HEK293 (cell line): ENCODE data around the gene RINL.

Experiments
- CTCF ChIA-PET: fragments of 350-600 bp; formaldehyde crosslinking; extraction: SDS; loops from one replicate; lab custom pipeline; 2021; ENCODE audit warnings: antibody characterized with exemption; lab: Yijun Ruan, JAX
- POLR2A ChIA-PET: fragments of 300-600 bp; formaldehyde crosslinking; extraction: SDS; loops from one replicate; lab custom pipeline; 2020; ENCODE audit warnings: antibody characterized with exemption, inconsistent platforms; lab: Yijun Ruan, JAX
- H3K27ac ChIP-seq: fragments of 200-500 bp; sonication (Bioruptor generic); 2 replicates; pipeline ENCODE4 v1.5.1; 2014; ENCODE audit warnings: low read depth, low read length, control low read depth, inconsistent platforms; ENCODE audit errors: extremely low read depth
- H3K36me3 ChIP-seq, 2 experiments: fragments of 200-500 bp in 1 of 2; sonication (Bioruptor generic) in 1 of 2; 1 replicate in 1 of 2; 2 replicates in 1 of 2; pipeline ENCODE4 v1.5.1; 2014 to 2017; ENCODE audit warnings: inconsistent platforms in 2 of 2, low read length in 2 of 2; ENCODE audit not compliant: control insufficient read depth in 2 of 2, insufficient read depth in 1 of 2
- H3K4me1 ChIP-seq: fragments of 200-500 bp; sonication (Bioruptor generic); 2 replicates; pipeline ENCODE4 v1.5.1; 2014; ENCODE audit warnings: mild to moderate bottlenecking, low read length, inconsistent platforms; ENCODE audit not compliant: control insufficient read depth, insufficient read depth
- H3K4me3 ChIP-seq: 2 replicates; pipeline ENCODE4 v1.5.1; 2011; ENCODE audit warnings: low read depth, mild to moderate bottlenecking, control low read depth, low read length, moderate library complexity
- H3K9me3 ChIP-seq: fragments of 200-500 bp; sonication (Bioruptor generic); 2 replicates; pipeline ENCODE4 v1.5.1; 2014; ENCODE audit warnings: low read depth, low read length, inconsistent platforms; ENCODE audit not compliant: control insufficient read depth, insufficient read depth
- BCL6B ChIP-seq: fragments of 450-650 bp; formaldehyde crosslinking; IDR thresholded peaks from 2 replicates; pipeline ENCODE4 v1.5.1; 2017; ENCODE audit warnings: missing biosample characterization, missing genetic modification characterization
- GLI4 ChIP-seq: fragments of 450-650 bp; formaldehyde crosslinking; IDR thresholded peaks from 2 replicates; pipeline ENCODE4 v1.5.1; 2016; ENCODE audit warnings: missing biosample characterization, missing genetic modification characterization
- YY2 ChIP-seq: fragments of 450-650 bp; formaldehyde crosslinking; IDR thresholded peaks from 2 replicates; pipeline ENCODE4 v1.5.1; 2016; ENCODE audit warnings: missing biosample characterization, missing genetic modification characterization
- ZBTB6 ChIP-seq: fragments of 450-650 bp; formaldehyde crosslinking; IDR thresholded peaks from 2 replicates; pipeline ENCODE4 v1.5.1; 2017; ENCODE audit warnings: missing biosample characterization, missing genetic modification characterization
- ZFHX2 ChIP-seq: fragments of 450-650 bp; formaldehyde crosslinking; conservative IDR thresholded peaks from 2 replicates; pipeline ENCODE4 v1.5.1; 2016; ENCODE audit warnings: missing biosample characterization, missing genetic modification characterization
- ZNF121 ChIP-seq: fragments of 450-650 bp; formaldehyde crosslinking; IDR thresholded peaks from 2 replicates; pipeline ENCODE4 v1.5.1; 2016; ENCODE audit warnings: missing biosample characterization, missing genetic modification characterization
- ZNF335 ChIP-seq: fragments of 450-650 bp; formaldehyde crosslinking; conservative IDR thresholded peaks from 2 replicates; pipeline ENCODE4 v1.5.1; 2016; ENCODE audit warnings: missing biosample characterization, missing genetic modification characterization
- ZNF341 ChIP-seq: fragments of 450-650 bp; formaldehyde crosslinking; IDR thresholded peaks from 2 replicates; pipeline ENCODE4; 2016; ENCODE audit warnings: low read depth, missing biosample characterization, missing genetic modification characterization
- ZNF362 ChIP-seq: fragments of 450-650 bp; formaldehyde crosslinking; IDR thresholded peaks from 2 replicates; pipeline ENCODE4 v1.5.1; 2016; ENCODE audit warnings: missing biosample characterization, missing genetic modification characterization
- ZNF423 ChIP-seq: fragments of 450-650 bp; formaldehyde crosslinking; IDR thresholded peaks from 2 replicates; pipeline ENCODE4 v1.5.1; 2016; ENCODE audit warnings: missing biosample characterization, missing genetic modification characterization
- ZNF473 ChIP-seq: fragments of 450-650 bp; formaldehyde crosslinking; IDR thresholded peaks from 2 replicates; pipeline ENCODE4 v1.5.1; 2017; ENCODE audit warnings: missing biosample characterization, missing genetic modification characterization
- ZNF501 ChIP-seq: fragments of 450-650 bp; formaldehyde crosslinking; IDR thresholded peaks from 2 replicates; pipeline ENCODE4 v1.5.1; 2016; ENCODE audit warnings: missing biosample characterization, missing genetic modification characterization
- ZNF571 ChIP-seq: fragments of 450-650 bp; formaldehyde crosslinking; IDR thresholded peaks from 2 replicates; pipeline ENCODE4 v1.5.0; 2017; ENCODE audit warnings: missing biosample characterization, missing genetic modification characterization
- ZSCAN16 ChIP-seq: fragments of 450-650 bp; formaldehyde crosslinking; IDR thresholded peaks from 2 replicates; pipeline ENCODE4 v1.5.1; 2016; ENCODE audit warnings: missing biosample characterization, missing genetic modification characterization
- ZSCAN30 ChIP-seq: fragments of 450-650 bp; IDR thresholded peaks from 2 replicates; pipeline ENCODE4 v1.5.1; 2018; ENCODE audit warnings: missing biosample characterization, mild to moderate bottlenecking, missing genetic modification characterization, moderate library complexity
- TF ChIP-seq, protein P1 (sequence below): fragments of 450-650 bp; formaldehyde crosslinking; IDR thresholded peaks from 2 replicates; pipeline ENCODE4 v1.5.1; 2016; ENCODE audit warnings: missing biosample characterization, missing genetic modification characterization
- TF ChIP-seq, protein P2 (sequence below): fragments of 450-650 bp; formaldehyde crosslinking; IDR thresholded peaks from 2 replicates; pipeline ENCODE4 v1.5.1; 2016; ENCODE audit warnings: missing biosample characterization, missing genetic modification characterization
- TF ChIP-seq, protein P3 (sequence below): fragments of 450-650 bp; formaldehyde crosslinking; IDR thresholded peaks from 2 replicates; pipeline ENCODE4 v1.5.1; 2016; ENCODE audit warnings: missing biosample characterization, missing genetic modification characterization
- TF ChIP-seq, protein P4 (sequence below): fragments of 450-650 bp; formaldehyde crosslinking; IDR thresholded peaks from 2 replicates; pipeline ENCODE4 v1.5.1; 2016; ENCODE audit warnings: missing biosample characterization, missing genetic modification characterization, low read depth

The RINL gene

DNA sequence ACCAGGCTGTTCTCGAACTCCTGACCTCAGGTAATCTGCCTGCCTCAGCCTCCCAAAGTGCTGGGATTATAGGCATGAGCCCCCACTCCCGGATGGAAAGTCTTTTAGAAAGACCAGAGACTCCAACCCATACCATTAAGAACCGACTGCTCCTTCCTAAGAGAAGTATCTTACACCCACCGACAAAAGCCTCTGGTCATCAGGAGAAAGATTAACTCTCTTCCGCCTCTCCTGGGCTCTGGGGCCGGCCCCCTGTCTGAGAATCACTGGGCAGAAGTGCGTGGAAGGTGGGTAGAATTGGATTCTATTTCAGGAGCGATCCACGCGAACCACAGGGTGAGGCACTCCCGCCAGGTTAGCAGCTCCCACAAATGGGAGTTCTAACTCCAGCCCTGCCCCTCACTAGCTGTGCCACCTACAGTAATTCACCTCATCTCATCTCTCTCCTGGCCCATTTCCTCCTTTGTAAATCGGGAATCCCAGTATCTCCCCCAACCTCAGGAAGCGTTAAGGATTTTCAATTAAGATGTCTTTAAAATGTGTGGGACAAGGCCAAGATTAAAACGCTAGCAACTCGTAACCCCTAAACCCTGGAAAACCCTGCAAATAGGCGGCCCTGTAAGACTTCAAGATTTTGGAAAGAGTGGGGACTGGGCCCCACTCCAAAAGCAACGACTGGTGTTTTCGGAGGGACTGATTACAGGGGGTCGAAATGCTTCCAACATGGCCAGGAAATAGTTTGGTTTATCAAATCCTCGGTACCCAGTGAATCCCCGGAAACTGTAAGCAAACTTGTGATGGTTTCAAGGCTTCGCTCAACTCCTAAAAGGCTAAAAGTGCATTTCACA is 29.6 kb downstream of the RINL start (continued):
- TF ChIP-seq, protein P1, sequence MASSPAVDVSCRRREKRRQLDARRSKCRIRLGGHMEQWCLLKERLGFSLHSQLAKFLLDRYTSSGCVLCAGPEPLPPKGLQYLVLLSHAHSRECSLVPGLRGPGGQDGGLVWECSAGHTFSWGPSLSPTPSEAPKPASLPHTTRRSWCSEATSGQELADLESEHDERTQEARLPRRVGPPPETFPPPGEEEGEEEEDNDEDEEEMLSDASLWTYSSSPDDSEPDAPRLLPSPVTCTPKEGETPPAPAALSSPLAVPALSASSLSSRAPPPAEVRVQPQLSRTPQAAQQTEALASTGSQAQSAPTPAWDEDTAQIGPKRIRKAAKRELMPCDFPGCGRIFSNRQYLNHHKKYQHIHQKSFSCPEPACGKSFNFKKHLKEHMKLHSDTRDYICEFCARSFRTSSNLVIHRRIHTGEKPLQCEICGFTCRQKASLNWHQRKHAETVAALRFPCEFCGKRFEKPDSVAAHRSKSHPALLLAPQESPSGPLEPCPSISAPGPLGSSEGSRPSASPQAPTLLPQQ (tag by site-specific recombination), result no peak
- TF ChIP-seq ZNF341 (tag by site-specific recombination), result no peak

DNA sequence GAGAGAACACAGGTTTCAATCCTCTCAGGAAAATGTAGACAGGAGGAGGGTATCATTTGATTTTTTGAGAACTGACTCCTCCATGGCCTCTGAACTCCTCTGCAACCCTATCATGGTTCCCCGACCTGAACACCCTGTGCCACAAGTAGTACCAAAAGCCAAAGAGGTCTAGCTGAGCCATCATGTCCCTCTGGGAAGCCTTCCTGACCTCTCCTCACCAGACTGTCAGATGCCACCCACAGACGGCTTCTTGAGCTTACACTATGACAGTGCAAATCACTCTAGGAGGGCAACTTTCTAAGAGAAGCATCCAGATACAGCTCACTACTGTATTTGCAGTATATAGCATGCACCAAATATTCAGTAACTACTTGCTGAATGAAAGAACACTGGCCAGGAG is 32.0 kb downstream of the RINL start:
- H3K27ac ChIP-seq, result peak overlapping the region; percentile 61; the same call in 1 of the 2 replicates
- peaks cover 26% of the 10 kb centered on the region for H3K4me1 ChIP-seq
- ChIA-PET POLR2A (interaction anchor here (1.4 to 6.4 kb wide), 3 partner anchors 13 to 130 kb away, joined by 3 to 159 read pairs (median 4); partner anchors contain the start of genes ECH1 and FBXO17), CTCF (interaction anchor here (0.9 to 2.8 kb wide), 3 partner anchors 41 to 120 kb away, joined by 3 to 16 read pairs (median 3); partner anchors contain the start of genes MRPS12 and SARS2)
- no peaks in the 10 kb centered on the region for H3K9me3 ChIP-seq
- no peak for TF ChIP-seq ZNF335 (tag by site-specific recombination)
- TF ChIP-seq ZNF362, result no peak
- TF ChIP-seq YY2 (tag by site-specific recombination), result no peak
- TF ChIP-seq ZNF501 (tag by site-specific recombination), result no peak
- TF ChIP-seq GLI4 (tag by site-specific recombination), result no peak
- TF ChIP-seq ZNF473 (tag by site-specific recombination), result no peak
- no peak for TF ChIP-seq ZFHX2 (tag by site-specific recombination)
- no peak for TF ChIP-seq ZSCAN30 (tag by site-specific recombination)
- no peak for TF ChIP-seq ZSCAN16 (tag by site-specific recombination)
- no peak for TF ChIP-seq ZNF423 (tag by site-specific recombination)
- TF ChIP-seq BCL6B (tag by site-specific recombination), result no peak
- no peak for TF ChIP-seq ZBTB6
- TF ChIP-seq, protein P2, sequence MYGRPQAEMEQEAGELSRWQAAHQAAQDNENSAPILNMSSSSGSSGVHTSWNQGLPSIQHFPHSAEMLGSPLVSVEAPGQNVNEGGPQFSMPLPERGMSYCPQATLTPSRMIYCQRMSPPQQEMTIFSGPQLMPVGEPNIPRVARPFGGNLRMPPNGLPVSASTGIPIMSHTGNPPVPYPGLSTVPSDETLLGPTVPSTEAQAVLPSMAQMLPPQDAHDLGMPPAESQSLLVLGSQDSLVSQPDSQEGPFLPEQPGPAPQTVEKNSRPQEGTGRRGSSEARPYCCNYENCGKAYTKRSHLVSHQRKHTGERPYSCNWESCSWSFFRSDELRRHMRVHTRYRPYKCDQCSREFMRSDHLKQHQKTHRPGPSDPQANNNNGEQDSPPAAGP (tag by site-specific recombination), result no peak
- TF ChIP-seq, protein P3, sequence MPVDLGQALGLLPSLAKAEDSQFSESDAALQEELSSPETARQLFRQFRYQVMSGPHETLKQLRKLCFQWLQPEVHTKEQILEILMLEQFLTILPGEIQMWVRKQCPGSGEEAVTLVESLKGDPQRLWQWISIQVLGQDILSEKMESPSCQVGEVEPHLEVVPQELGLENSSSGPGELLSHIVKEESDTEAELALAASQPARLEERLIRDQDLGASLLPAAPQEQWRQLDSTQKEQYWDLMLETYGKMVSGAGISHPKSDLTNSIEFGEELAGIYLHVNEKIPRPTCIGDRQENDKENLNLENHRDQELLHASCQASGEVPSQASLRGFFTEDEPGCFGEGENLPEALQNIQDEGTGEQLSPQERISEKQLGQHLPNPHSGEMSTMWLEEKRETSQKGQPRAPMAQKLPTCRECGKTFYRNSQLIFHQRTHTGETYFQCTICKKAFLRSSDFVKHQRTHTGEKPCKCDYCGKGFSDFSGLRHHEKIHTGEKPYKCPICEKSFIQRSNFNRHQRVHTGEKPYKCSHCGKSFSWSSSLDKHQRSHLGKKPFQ (tag by site-specific recombination), result no peak
- TF ChIP-seq, protein P4, sequence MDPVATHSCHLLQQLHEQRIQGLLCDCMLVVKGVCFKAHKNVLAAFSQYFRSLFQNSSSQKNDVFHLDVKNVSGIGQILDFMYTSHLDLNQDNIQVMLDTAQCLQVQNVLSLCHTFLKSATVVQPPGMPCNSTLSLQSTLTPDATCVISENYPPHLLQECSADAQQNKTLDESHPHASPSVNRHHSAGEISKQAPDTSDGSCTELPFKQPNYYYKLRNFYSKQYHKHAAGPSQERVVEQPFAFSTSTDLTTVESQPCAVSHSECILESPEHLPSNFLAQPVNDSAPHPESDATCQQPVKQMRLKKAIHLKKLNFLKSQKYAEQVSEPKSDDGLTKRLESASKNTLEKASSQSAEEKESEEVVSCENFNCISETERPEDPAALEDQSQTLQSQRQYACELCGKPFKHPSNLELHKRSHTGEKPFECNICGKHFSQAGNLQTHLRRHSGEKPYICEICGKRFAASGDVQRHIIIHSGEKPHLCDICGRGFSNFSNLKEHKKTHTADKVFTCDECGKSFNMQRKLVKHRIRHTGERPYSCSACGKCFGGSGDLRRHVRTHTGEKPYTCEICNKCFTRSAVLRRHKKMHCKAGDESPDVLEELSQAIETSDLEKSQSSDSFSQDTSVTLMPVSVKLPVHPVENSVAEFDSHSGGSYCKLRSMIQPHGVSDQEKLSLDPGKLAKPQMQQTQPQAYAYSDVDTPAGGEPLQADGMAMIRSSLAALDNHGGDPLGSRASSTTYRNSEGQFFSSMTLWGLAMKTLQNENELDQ, result no peak
- no peak for TF ChIP-seq ZNF571 (tag by site-specific recombination)
- no peak for TF ChIP-seq ZNF121 (tag by site-specific recombination)
- TF ChIP-seq, all 188 proteins: peak for 0
- Histone ChIP-seq H3K4me3 (no peak overlapping the region), H3K36me3 (peaks cover 78 to 80% of the 10 kb centered on the region in 2 experiments)
